AG04450 (cell line): ENCODE data around the gene KCNH4. TPM values are rescaled to one million over a fixed set of nuclear protein-coding genes. Genes with fewer than 3 reads are reported as not detected.

Experiments used
- CTCF ChIA-PET: fragments of 300-600, 350-600 bp; formaldehyde crosslinking; extraction: SDS; loops from one replicate; lab custom pipeline; 2022; ENCODE audit warnings: antibody characterized with exemption, inconsistent platforms; lab: Charles Lee
- POLR2A ChIA-PET: fragments of 350-600 bp; formaldehyde crosslinking; extraction: SDS; loops from one replicate; lab custom pipeline; 2021; ENCODE audit warnings: antibody characterized with exemption, inconsistent platforms; lab: Yijun Ruan, JAX
- DNase-seq: peaks from one replicate; pipeline ENCODE4 v3.0.0-alpha.2; 2011; ENCODE audit warnings: low read depth, low spot score
- H3K27ac ChIP-seq: one replicate; pipeline ENCODE4 v1.5.1; 2012; ENCODE audit warnings: low read depth, low read length, control low read depth
- H3K27me3 ChIP-seq: one replicate; pipeline ENCODE4 v1.6.0; 2012; ENCODE audit warnings: low read length; ENCODE audit not compliant: control insufficient read depth, insufficient read depth
- H3K4me3 ChIP-seq: 2 replicates; pipeline ENCODE4 v1.5.1; 2011; ENCODE audit warnings: mild to moderate bottlenecking, low read depth, low read length, control low read depth
- H3K9me3 ChIP-seq: 2 replicates; pipeline ENCODE4 v1.5.1; 2012; ENCODE audit warnings: low read length; ENCODE audit not compliant: control insufficient read depth, insufficient read depth
- CTCF ChIP-seq: IDR thresholded peaks from 2 replicates; pipeline ENCODE4 v1.5.1; 2011; ENCODE audit warnings: low read depth, low read length, control low read depth, inconsistent platforms
- polyA plus RNA-seq: library from polyadenylated mRNA; depleted of rRNA; stranded (reverse); fragments of >200 nt; gene quantifications from 2 replicates; pipeline ENCODE4 v1.2.3, GENCODE V29; 2011; rRNA removed

Gene KCNH4
- polyA plus RNA-seq, 1 experiment = 0.01 TPM

DNA sequence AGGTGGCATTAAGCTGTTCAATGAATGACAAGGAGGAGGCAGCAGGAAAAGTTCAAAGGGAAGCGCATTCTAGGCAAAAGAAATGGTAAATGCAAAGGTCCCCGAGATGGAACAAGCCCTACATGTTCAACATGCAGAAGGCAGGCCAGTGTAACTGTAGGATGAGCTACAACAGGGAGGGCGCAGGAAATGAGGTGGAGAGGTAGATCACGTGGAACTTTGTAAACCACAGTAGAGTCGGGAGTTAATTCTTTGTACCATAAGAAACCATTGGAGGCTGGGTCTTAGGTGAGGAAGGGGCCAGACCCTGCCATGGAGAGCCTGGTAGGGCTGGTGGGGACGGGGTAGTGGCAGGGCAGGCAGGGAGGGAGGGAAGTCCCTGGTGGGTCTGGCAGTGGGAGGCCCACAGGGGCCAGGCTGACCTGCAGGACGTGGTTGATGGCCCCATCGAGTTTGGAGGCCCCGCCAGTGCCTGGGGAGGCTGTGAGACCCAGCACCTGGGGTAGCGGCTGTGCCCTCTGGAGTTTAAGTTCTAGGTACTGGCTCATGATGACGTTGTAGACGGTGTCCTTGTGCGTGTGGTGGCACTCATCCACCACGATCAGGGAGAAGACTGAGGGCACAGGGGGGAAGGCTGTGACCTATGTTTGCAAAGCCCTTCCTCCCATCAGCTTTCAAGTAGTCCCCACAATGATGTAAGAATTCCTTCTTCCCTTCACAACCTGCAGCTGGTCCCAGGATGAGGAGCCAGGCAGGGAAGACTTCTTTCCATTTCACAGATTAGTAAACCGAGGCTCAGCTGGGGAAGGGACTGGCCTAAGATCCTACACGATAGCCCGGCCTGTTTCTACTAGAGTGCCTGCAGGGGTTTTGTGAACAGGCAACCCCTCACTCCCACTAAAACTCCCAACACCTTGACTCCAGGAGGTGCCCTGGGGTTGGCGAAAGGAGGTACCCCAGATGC lies 70.4 kb downstream of the KCNH4 start:
- POLR2A ChIA-PET = interaction anchor here (0.6 kb wide), 2 partner anchors 85 to 616 kb away, joined by 3 read pairs; no protein-coding TSS in a partner anchor
- CTCF ChIA-PET = interaction anchor here (0.7 to 1.4 kb wide), 2 partner anchors 9 to 85 kb away, joined by 4 to 6 read pairs; no protein-coding TSS in a partner anchor
- H3K4me3 ChIP-seq = no peak overlapping the region
- TF ChIP-seq CTCF = no peak
- no peak overlapping the region for H3K27ac ChIP-seq
- no peaks in the 10 kb centered on the region; the same call in 1 of the 2 replicates for H3K9me3 ChIP-seq
- H3K27me3 ChIP-seq = no peaks in the 10 kb centered on the region
- no peak for DNase-seq

- TF ChIP-seq CTCF = no peak
- POLR2A ChIA-PET = no interaction called here
- no peak for DNase-seq
- Histone ChIP-seq H3K27ac (no peak overlapping the region), H3K27me3 (no peaks in the 10 kb centered on the region), H3K4me3 (no peak overlapping the region), H3K9me3 (no peaks in the 10 kb centered on the region; the same call in 1 of the 2 replicates)
- CTCF ChIA-PET = interaction anchor here (1.0 kb wide), 1 partner anchor 42 kb away, joined by 3 read pairs; no protein-coding TSS in a partner anchor
These were observed 71.9 kb downstream of the KCNH4 start for GRCh38 chr17:42109086-42109485.

DNA sequence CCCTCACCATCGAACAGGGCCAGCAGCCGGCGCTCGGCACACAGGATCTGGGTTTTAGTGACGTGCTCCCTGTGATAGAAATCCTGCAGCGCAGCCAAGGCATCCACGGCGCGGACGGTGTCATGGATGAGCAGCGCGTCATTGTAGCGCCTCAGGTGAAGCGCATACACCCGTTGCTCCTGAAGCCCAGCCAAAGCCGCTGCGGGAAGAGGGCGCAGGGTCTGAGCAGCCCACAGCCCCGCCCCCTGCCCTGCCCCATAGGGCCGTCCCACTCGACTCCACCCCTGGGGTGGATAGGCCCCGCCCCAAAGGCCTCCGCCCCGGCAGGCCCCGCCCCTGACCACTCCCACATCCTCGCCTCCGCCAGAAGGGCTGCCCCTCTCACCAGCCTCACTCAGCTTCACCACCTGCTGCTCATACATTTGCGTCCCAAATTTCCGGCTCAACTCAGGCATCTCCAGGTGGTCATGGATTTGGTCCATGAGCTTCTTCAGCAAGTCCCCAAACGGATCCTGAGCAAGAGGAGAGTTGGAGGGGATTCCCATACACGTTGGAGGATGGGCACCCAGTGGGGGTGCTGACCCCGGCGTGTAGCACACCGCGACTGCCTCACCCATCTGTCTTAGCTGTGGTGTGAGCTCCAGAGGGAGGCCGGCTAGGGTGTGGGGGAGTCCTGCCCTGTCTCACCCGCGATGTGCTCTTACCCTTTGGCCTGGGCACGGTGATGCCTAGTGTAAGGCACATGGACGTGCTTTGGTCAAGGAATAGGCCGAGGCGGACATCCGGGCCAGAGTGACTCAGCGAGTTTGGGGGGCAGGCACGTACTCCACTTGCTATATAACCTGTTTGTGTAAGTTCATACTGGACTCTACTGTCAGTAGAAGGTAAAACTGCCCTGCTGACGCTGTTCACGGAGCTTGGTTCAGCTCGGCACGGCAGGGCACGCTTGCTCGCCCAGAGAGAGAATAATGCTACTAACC lies 73.1 kb downstream of the KCNH4 start:
- Histone ChIP-seq H3K27me3 (peaks cover 7% of the 10 kb centered on the region), H3K27ac (no peak overlapping the region), H3K9me3 (no peaks in the 10 kb centered on the region; the same call in 1 of the 2 replicates), H3K4me3 (peak overlapping the region; percentile 53)
- no peak for DNase-seq
- TF ChIP-seq CTCF = no peak
- ChIA-PET CTCF (interaction anchor here (0.6 to 1.0 kb wide), 3 partner anchors 23 to 102 kb away, joined by 3 to 4 read pairs (median 3); no protein-coding TSS in a partner anchor), POLR2A (interaction anchor here (1.4 kb wide), 1 partner anchor 91 kb away, joined by 3 read pairs; the partner anchor contains the start of gene DNAJC7)

- TF ChIP-seq CTCF = no peak
- ChIA-PET POLR2A (interaction anchor here (0.6 to 1.4 kb wide), 2 partner anchors 90 to 424 kb away, joined by 3 read pairs; partner anchors contain the start of gene DNAJC7), CTCF (interaction anchor here (0.8 kb wide), 1 partner anchor 41 kb away, joined by 3 read pairs; no protein-coding TSS in a partner anchor)
- Histone ChIP-seq H3K9me3 (no peaks in the 10 kb centered on the region; the same call in 1 of the 2 replicates), H3K27ac (no peak overlapping the region), H3K27me3 (peaks cover 8% of the 10 kb centered on the region), H3K4me3 (peak overlapping the region; percentile 53; the same call in 1 of the 2 replicates)
- DNase-seq = no peak
These were observed 73.8 kb downstream of the KCNH4 start for GRCh38 chr17:42107124-42107523.

Other genes starting within 250 kb of the KCNH4 start
- 53.0 and 85.7 TPM in 2 replicates for gene CNP, start 214.3 kb downstream of the KCNH4 start, polyA plus RNA-seq
- gene DNAJC7, start 163.7 kb downstream of the KCNH4 start, polyA plus RNA-seq = 62.0 and 66.4 TPM in 2 replicates
- gene NKIRAS2, start 161.1 kb downstream of the KCNH4 start, polyA plus RNA-seq = 46.5 and 51.3 TPM in 2 replicates
- gene C17orf113, start 130.5 kb downstream of the KCNH4 start, polyA plus RNA-seq = 0.07 and 0.09 TPM in 2 replicates
- not detected in 2 replicates for gene ZNF385C, start 82.7 kb downstream of the KCNH4 start, polyA plus RNA-seq
- gene DHX58, start 68.4 kb downstream of the KCNH4 start, polyA plus RNA-seq = 2.0 and 2.9 TPM in 2 replicates
- gene KAT2A, start 59.8 kb downstream of the KCNH4 start, polyA plus RNA-seq = 13.6 and 15.5 TPM in 2 replicates
- gene HSPB9, start 58.3 kb downstream of the KCNH4 start, polyA plus RNA-seq = not detected in 2 replicates
- gene RAB5C, start 26.2 kb downstream of the KCNH4 start, polyA plus RNA-seq = 134 and 163 TPM in 2 replicates
- not detected in 2 replicates for gene HCRT, start 4.3 kb upstream of the KCNH4 start, polyA plus RNA-seq
- gene GHDC, start 13.4 kb upstream of the KCNH4 start, polyA plus RNA-seq = 5.1 and 7.0 TPM in 2 replicates
- 31.5 and 34.0 TPM in 2 replicates for gene STAT5B, start 95.2 kb upstream of the KCNH4 start, polyA plus RNA-seq
- gene STAT5A, start 107.4 kb upstream of the KCNH4 start, polyA plus RNA-seq = 3.9 and 5.3 TPM in 2 replicates
- 77.1 and 83.4 TPM in 2 replicates for gene STAT3, start 207.3 kb upstream of the KCNH4 start, polyA plus RNA-seq
- 326 and 390 TPM in 2 replicates for gene CAVIN1, start 242.1 kb upstream of the KCNH4 start, polyA plus RNA-seq